ENCODE data around the gene TLE2. TPM values are rescaled to one million over a fixed set of nuclear protein-coding genes. Genes with fewer than 3 reads are reported as not detected.
"Not testable (repeated sequence)": the region's sequence is repeated elsewhere in the genome, so short reads cannot be mapped to it uniquely, and the experiment has no call there.

TLE2 gene
- total RNA-seq, 1 experiment from 2014 or later = 3.1 TPM

DNA sequence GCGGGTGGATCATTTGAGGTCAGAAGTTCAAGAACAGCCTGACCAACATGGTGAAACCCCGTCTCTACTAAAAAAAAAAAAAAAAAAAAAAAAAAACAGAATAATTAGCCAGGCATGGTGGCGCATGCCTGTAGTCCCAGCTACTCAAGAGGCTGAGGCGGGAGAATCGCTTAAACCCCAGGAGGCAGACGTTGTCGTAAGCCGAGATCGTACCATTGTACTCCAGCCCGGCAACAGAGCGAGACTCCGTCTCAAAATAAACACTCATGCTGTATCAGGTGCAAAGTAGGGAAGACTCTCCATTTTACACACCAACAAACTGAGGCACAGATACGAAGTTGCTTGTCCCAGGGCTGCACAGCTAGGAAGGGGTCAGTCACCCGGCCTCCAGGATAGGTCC is 36.1 kb downstream of the TLE2 start:
- H3K9me3 ChIP-seq (ENCODE audit: control insufficient read depth, low read depth, low read length) = no peaks in the 10 kb centered on the region
- no peak overlapping the region for H2BK120ac ChIP-seq (ENCODE audit: low read depth, low read length, poor library complexity, severe bottlenecking)
- WGBS (ENCODE audit: extremely low coverage, insufficient read length, low lambda C conversion rate) = no CpG with 5 or more reads among the region's 14 CpGs
- no peaks in the 10 kb centered on the region for H3K23me2 ChIP-seq (ENCODE audit: insufficient read length, low read depth, low read length, poor library complexity, severe bottlenecking)
- no peak overlapping the region for H2BK15ac ChIP-seq (ENCODE audit: low read depth, low read length)
- H3K23ac ChIP-seq (ENCODE audit: insufficient read length, low read depth, low read length) = no peak overlapping the region
- TF ChIP-seq, protein P1, sequence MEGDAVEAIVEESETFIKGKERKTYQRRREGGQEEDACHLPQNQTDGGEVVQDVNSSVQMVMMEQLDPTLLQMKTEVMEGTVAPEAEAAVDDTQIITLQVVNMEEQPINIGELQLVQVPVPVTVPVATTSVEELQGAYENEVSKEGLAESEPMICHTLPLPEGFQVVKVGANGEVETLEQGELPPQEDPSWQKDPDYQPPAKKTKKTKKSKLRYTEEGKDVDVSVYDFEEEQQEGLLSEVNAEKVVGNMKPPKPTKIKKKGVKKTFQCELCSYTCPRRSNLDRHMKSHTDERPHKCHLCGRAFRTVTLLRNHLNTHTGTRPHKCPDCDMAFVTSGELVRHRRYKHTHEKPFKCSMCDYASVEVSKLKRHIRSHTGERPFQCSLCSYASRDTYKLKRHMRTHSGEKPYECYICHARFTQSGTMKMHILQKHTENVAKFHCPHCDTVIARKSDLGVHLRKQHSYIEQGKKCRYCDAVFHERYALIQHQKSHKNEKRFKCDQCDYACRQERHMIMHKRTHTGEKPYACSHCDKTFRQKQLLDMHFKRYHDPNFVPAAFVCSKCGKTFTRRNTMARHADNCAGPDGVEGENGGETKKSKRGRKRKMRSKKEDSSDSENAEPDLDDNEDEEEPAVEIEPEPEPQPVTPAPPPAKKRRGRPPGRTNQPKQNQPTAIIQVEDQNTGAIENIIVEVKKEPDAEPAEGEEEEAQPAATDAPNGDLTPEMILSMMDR (conservative IDR thresholded peaks at IDR 0.05) = no peak
- H3K18ac ChIP-seq (ENCODE audit: insufficient read length, low read depth, low read length) = no peak overlapping the region
- H3K27me3 ChIP-seq (ENCODE audit: insufficient read depth, low read length) = no peaks in the 10 kb centered on the region
- no peak overlapping the region for H3T11ph ChIP-seq (ENCODE audit: low read length)
- H4K8ac ChIP-seq (replicated peaks; ENCODE audit: insufficient read length, low read depth, low read length) = no peak overlapping the region
- H2BK5ac ChIP-seq (ENCODE audit: insufficient read length, low read length) = no peak overlapping the region
- H4K5ac ChIP-seq (ENCODE audit: insufficient read length, low read depth, low read length) = no peak overlapping the region
- no peak overlapping the region for H3K4ac ChIP-seq (ENCODE audit: low read depth, low read length)
- Mint-ChIP-seq H3K4me1 (peaks cover 10 to 33% of the 10 kb centered on the region in 2 experiments), H3K9me3 (no peaks in the 10 kb centered on the region), H3K4me3 (no peak overlapping the region), H3K27me3 (ENCODE audit: low read depth) (peaks cover 46% of the 10 kb centered on the region), H3K27ac (no peak overlapping the region), H3K36me3 (ENCODE audit: insufficient read depth in 1 of 3, low read depth in 3 of 3) (no peaks in the 10 kb centered on the region; a peak in 1 of 7 replicates)
- H2BK12ac ChIP-seq (ENCODE audit: insufficient read length, low read depth, low read length) = no peak overlapping the region
- no peaks in the 10 kb centered on the region for H4K20me1 ChIP-seq (ENCODE audit: control insufficient read depth, insufficient read depth, insufficient read length)
- no peak overlapping the region for H3K27ac ChIP-seq (ENCODE audit: insufficient read length, low read depth, low read length)
- no peak overlapping the region for H2AFZ ChIP-seq (ENCODE audit: low read length)
- no peak overlapping the region for H3K14ac ChIP-seq (ENCODE audit: insufficient read depth, low read length)
- H3K79me2 ChIP-seq (ENCODE audit: insufficient read depth, low read length) = no peaks in the 10 kb centered on the region
- H2AK5ac ChIP-seq (ENCODE audit: insufficient read length, low read length) = no peak overlapping the region
- H3K9ac ChIP-seq (ENCODE audit: extremely low read depth, insufficient read length, low read length) = no peak overlapping the region
- H4K91ac ChIP-seq (ENCODE audit: insufficient read length, low read depth, low read length) = no peak overlapping the region
- H3K4me2 ChIP-seq (ENCODE audit: insufficient read depth, insufficient read length, low read length) = no peak overlapping the region
- H3K79me1 ChIP-seq (ENCODE audit: insufficient read depth, low read depth, low read length, poor library complexity, severe bottlenecking) = no peaks in the 10 kb centered on the region
- no peak overlapping the region for H3K56ac ChIP-seq (ENCODE audit: insufficient read length, low read depth, low read length)
- H2BK20ac ChIP-seq (ENCODE audit: low read depth, low read length, poor library complexity, severe bottlenecking) = no peak overlapping the region
- H3K4me1 ChIP-seq (ENCODE audit: insufficient read depth, low read length) = no peaks in the 10 kb centered on the region
- no peak for DNase-seq

DNA sequence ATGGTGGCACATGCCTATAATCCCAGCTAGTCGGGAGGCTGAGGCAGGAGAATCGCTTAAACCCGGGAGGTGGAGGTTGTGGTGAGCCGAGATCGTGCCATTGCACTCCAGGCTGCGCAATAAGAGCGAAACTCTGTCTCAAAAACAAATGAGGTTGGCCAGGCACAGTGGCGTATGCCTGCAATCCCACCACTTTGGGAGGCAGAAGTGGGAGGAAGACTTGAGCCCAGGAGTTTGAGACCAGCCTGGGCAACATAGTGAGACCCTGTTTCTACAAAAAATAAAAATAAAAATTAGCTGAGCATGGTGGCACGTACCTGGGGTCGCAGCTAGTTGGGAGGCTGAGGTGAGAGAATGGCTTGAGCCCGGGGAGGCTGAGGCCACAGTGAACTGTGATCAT is 36.7 kb downstream of the TLE2 start:
- H4K8ac ChIP-seq (replicated peaks; ENCODE audit: insufficient read length, low read depth, low read length); H4K5ac ChIP-seq (ENCODE audit: insufficient read length, low read depth, low read length); H3K9me3 ChIP-seq (ENCODE audit: control insufficient read depth, low read depth, low read length); H3K4me1 ChIP-seq (ENCODE audit: insufficient read depth, low read length); H3K79me1 ChIP-seq (ENCODE audit: insufficient read depth, low read depth, low read length, poor library complexity, severe bottlenecking); H3K4me3 Mint-ChIP-seq; H4K91ac ChIP-seq (ENCODE audit: insufficient read length, low read depth, low read length); H3K9me3 Mint-ChIP-seq; H2BK120ac ChIP-seq (ENCODE audit: low read depth, low read length, poor library complexity, severe bottlenecking); H2BK5ac ChIP-seq (ENCODE audit: insufficient read length, low read length); H3K36me3 Mint-ChIP-seq (ENCODE audit: insufficient read depth in 1 of 3, low read depth in 3 of 3); H3K27ac ChIP-seq (ENCODE audit: insufficient read length, low read depth, low read length); H3T11ph ChIP-seq (ENCODE audit: low read length); H3K4me2 ChIP-seq (ENCODE audit: insufficient read depth, insufficient read length, low read length); H3K4ac ChIP-seq (ENCODE audit: low read depth, low read length); H3K23ac ChIP-seq (ENCODE audit: insufficient read length, low read depth, low read length); DNase-seq; H3K14ac ChIP-seq (ENCODE audit: insufficient read depth, low read length); H3K56ac ChIP-seq (ENCODE audit: insufficient read length, low read depth, low read length); H2BK20ac ChIP-seq (ENCODE audit: low read depth, low read length, poor library complexity, severe bottlenecking); H3K9ac ChIP-seq (ENCODE audit: extremely low read depth, insufficient read length, low read length); H2AFZ ChIP-seq (ENCODE audit: low read length); H4K20me1 ChIP-seq (ENCODE audit: control insufficient read depth, insufficient read depth, insufficient read length); H3K79me2 ChIP-seq (ENCODE audit: insufficient read depth, low read length); H2BK15ac ChIP-seq (ENCODE audit: low read depth, low read length); H2AK5ac ChIP-seq (ENCODE audit: insufficient read length, low read length); H2BK12ac ChIP-seq (ENCODE audit: insufficient read length, low read depth, low read length); H3K18ac ChIP-seq (ENCODE audit: insufficient read length, low read depth, low read length); H3K23me2 ChIP-seq (ENCODE audit: insufficient read length, low read depth, low read length, poor library complexity, severe bottlenecking); H3K27me3 ChIP-seq (ENCODE audit: insufficient read depth, low read length): not testable (repeated sequence)
- WGBS (ENCODE audit: extremely low coverage, insufficient read length, low lambda C conversion rate) = no CpG with 5 or more reads among the region's 11 CpGs
- H3K27ac Mint-ChIP-seq = peak overlapping the region in 1 of 3 experiments; percentile 62; a peak in 1 of 7 replicates
- H3K4me1 Mint-ChIP-seq = peaks cover 11 to 31% of the 10 kb centered on the region in 2 experiments
- H3K27me3 Mint-ChIP-seq (ENCODE audit: low read depth) = peaks cover 43% of the 10 kb centered on the region

Measured in H9 (cell line).